HEK293T (cell line): ENCODE measurements around the gene HCN2.

Experiments used
- CTCF ChIA-PET: fragments of 350-600 bp; formaldehyde crosslinking; extraction: SDS; loops from one replicate; lab custom pipeline; 2021; ENCODE audit warnings: antibody characterized with exemption, inconsistent platforms; lab: Yijun Ruan, JAX
- POLR2A ChIA-PET: fragments of 350-600 bp; formaldehyde crosslinking; extraction: SDS; loops from one replicate; lab custom pipeline; 2020; ENCODE audit warnings: antibody characterized with exemption, inconsistent platforms; lab: Yijun Ruan, JAX
- DNase-seq: peaks from one replicate; pipeline ENCODE4 v3.0.0; 2012; ENCODE audit warnings: mixed read lengths; ENCODE audit errors: extremely low spot score
- ARNT ChIP-seq: fragments of 450-650 bp; IDR thresholded peaks from 2 replicates; pipeline ENCODE4 v1.6.1; 2017; ENCODE audit warnings: mild to moderate bottlenecking
- BHLHE40 ChIP-seq: fragments of 450-650 bp; IDR thresholded peaks from 2 replicates; pipeline ENCODE4 v1.6.1; 2016; ENCODE audit warnings: mild to moderate bottlenecking, moderate library complexity, borderline replicate concordance
- CTBP1 ChIP-seq: fragments of 450-650 bp; IDR thresholded peaks from 2 replicates; pipeline ENCODE4 v1.6.1; 2016; ENCODE audit warnings: borderline replicate concordance
- ELF4 ChIP-seq: fragments of 450-650 bp; IDR thresholded peaks from 2 replicates; pipeline ENCODE4 v1.6.1; 2017; ENCODE audit warnings: antibody characterized with exemption
- FOXA1 ChIP-seq: fragments of 450-650 bp; IDR thresholded peaks from 2 replicates; pipeline ENCODE4 v1.6.1; 2016; ENCODE audit warnings: mild to moderate bottlenecking
- FOXK2 ChIP-seq: fragments of 450-650 bp; IDR thresholded peaks from 2 replicates; pipeline ENCODE4 v1.6.1; 2016; ENCODE audit warnings: mild to moderate bottlenecking
- FOXM1 ChIP-seq: fragments of 450-650 bp; IDR thresholded peaks from 2 replicates; pipeline ENCODE4 v1.6.1; 2017; ENCODE audit warnings: mild to moderate bottlenecking, borderline replicate concordance
- HDGF ChIP-seq: fragments of 450-650 bp; IDR thresholded peaks from 2 replicates; pipeline ENCODE4 v1.6.1; 2017; ENCODE audit warnings: antibody characterized with exemption, borderline replicate concordance
- L3MBTL2 ChIP-seq: fragments of 450-650 bp; conservative IDR thresholded peaks from 2 replicates; pipeline ENCODE4 v1.6.1; 2016; ENCODE audit warnings: mild to moderate bottlenecking
- LEF1 ChIP-seq: fragments of 450-650 bp; IDR thresholded peaks from 2 replicates; pipeline ENCODE4 v1.6.1; 2017; ENCODE audit warnings: mild to moderate bottlenecking, borderline replicate concordance
- NFRKB ChIP-seq: fragments of 450-650 bp; IDR thresholded peaks from 2 replicates; pipeline ENCODE4 v1.6.1; 2016; ENCODE audit warnings: mild to moderate bottlenecking, moderate library complexity
- PKNOX1 ChIP-seq: fragments of 450-650 bp; IDR thresholded peaks from 2 replicates; pipeline ENCODE4 v1.6.1; 2016
- SP1 ChIP-seq: fragments of 450-650 bp; IDR thresholded peaks from 2 replicates; pipeline ENCODE4 v1.6.1; 2017
- SUZ12 ChIP-seq: fragments of 450-650 bp; IDR thresholded peaks from 2 replicates; pipeline ENCODE4 v1.6.1; 2016; ENCODE audit warnings: mild to moderate bottlenecking
- TARDBP ChIP-seq: fragments of 450-650 bp; IDR thresholded peaks from 2 replicates; pipeline ENCODE4 v1.6.1; 2016
- ZNF384 ChIP-seq: fragments of 450-650 bp; IDR thresholded peaks from 2 replicates; pipeline ENCODE4 v1.6.1; 2016

Gene HCN2

GRCh38 chr19:645912-646778 is 56.5 kb downstream of the HCN2 start:
- ChIA-PET POLR2A (no interaction called here), CTCF (no interaction called here)
- TF ChIP-seq ARNT (no peak), ZNF384 (no peak), HDGF (no peak), SUZ12 (no peak), BHLHE40 (no peak), LEF1 (no peak), ELF4 (no peak), FOXM1 (no peak)
- DNase-seq, result no peak

- POLR2A ChIA-PET, result no interaction called here
- no peak for DNase-seq
- CTCF ChIA-PET, result no interaction called here
Observed at GRCh38 chr19:646779-647565, 57.3 kb downstream of the HCN2 start.

GRCh38 chr19:647566-648284 is 58.0 kb downstream of the HCN2 start:
- DNase-seq, result no peak
- ChIA-PET CTCF (no interaction called here), POLR2A (no interaction called here)
- TF ChIP-seq SUZ12, result no peak
- no peak for TF ChIP-seq NFRKB
- TF ChIP-seq FOXA1, result no peak
- no peak for TF ChIP-seq LEF1
- no peak for TF ChIP-seq FOXK2
- TF ChIP-seq BHLHE40, result no peak
- TF ChIP-seq L3MBTL2, result no peak

More at GRCh38 chr19:646779-647565, 57.3 kb downstream of the HCN2 start:
- no peak for TF ChIP-seq L3MBTL2

- TF ChIP-seq CTBP1 (no peak), PKNOX1 (no peak), LEF1 (no peak), ARNT (no peak), FOXA1 (no peak), L3MBTL2 (no peak), FOXK2 (no peak), SP1 (no peak), FOXM1 (no peak), NFRKB (no peak), BHLHE40 (no peak), ZNF384 (no peak), SUZ12 (no peak), ELF4 (no peak), HDGF (no peak), TARDBP (no peak)
- no peak for DNase-seq
- ChIA-PET CTCF (no interaction called here), POLR2A (no interaction called here)
Observed at GRCh38 chr19:648305-648704, 58.6 kb downstream of the HCN2 start.

GRCh38 chr19:648904-649801 is 59.5 kb downstream of the HCN2 start:
- ChIA-PET CTCF (no interaction called here), POLR2A (no interaction called here)
- TF ChIP-seq SUZ12 (no peak), NFRKB (no peak), FOXK2 (no peak), BHLHE40 (no peak), LEF1 (no peak), ARNT (no peak), L3MBTL2 (no peak), CTBP1 (no peak), ZNF384 (no peak), HDGF (no peak), ELF4 (no peak), FOXM1 (no peak), FOXA1 (no peak), SP1 (no peak), PKNOX1 (no peak), TARDBP (no peak)
- DNase-seq, result no peak

GRCh38 chr19:650121-650520 is 60.4 kb downstream of the HCN2 start:
- POLR2A ChIA-PET, result no interaction called here
- CTCF ChIA-PET, result no interaction called here
- TF ChIP-seq CTBP1, result no peak
- no peak for TF ChIP-seq FOXM1
- no peak for TF ChIP-seq BHLHE40
- TF ChIP-seq PKNOX1, result no peak
- TF ChIP-seq ARNT, result no peak
- no peak for TF ChIP-seq NFRKB
- TF ChIP-seq L3MBTL2, result no peak
- TF ChIP-seq HDGF, result no peak
- TF ChIP-seq TARDBP, result no peak
- no peak for TF ChIP-seq ELF4
- no peak for TF ChIP-seq FOXK2
- no peak for TF ChIP-seq SP1
- TF ChIP-seq SUZ12, result no peak
- no peak for DNase-seq
